Measurements from ENCODE around the gene LYZ. TPM values are rescaled to one million over a fixed set of nuclear protein-coding genes. Genes with fewer than 3 reads are reported as not detected.

LYZ gene
- total and polyA plus RNA-seq, 2 experiments from 2014 or later, result not detected

DNA sequence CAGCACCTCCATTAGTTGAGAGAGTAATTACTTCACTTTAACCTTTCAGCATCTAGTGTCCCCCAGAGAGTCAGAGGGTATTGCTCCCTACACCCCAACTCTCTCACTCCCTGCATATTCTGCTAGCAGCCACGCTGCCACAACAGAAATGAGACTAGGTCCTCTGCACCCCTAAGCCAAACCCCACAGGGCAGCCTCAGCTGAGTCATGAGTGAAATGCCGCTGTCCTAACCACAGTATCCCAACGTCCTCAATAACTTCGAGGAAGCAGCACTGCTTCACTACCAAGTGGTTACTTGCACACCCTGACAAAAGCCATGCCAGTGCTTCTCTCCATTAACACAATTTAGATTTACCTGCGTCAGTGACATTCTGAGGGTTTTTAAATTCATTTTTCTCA is 6.9 kb upstream of the LYZ start:
- TF ChIP-seq EZH2phosphoT487 (IDR thresholded peaks at IDR 0.05; ENCODE audit: insufficient read depth, low read depth) (no peak), EZH2 (IDR thresholded peaks at IDR 0.05; ENCODE audit: insufficient read depth, poor library complexity, severe bottlenecking) (no peak)
- Histone ChIP-seq H3K9ac (no peak overlapping the region), H2AFZ (no peak overlapping the region), H3K4me1 (ENCODE audit: insufficient read depth) (no peaks in the 10 kb centered on the region), H3K79me2 (ENCODE audit: insufficient read depth) (no peaks in the 10 kb centered on the region), H3K4me2 (ENCODE audit: unreplicated experiment) (no peak overlapping the region), H3K27me3 (replicated peaks; ENCODE audit: insufficient read depth) (peaks cover 28% of the 10 kb centered on the region; the same call in 1 of the 2 replicates), H3K9me2 (ENCODE audit: insufficient read depth) (no peaks in the 10 kb centered on the region), H3K27ac (no peak overlapping the region), H3K9me3 (ENCODE audit: low read depth) (no peaks in the 10 kb centered on the region), H3K36me3 (ENCODE audit: low read depth) (no peaks in the 10 kb centered on the region), H3K4me3 (no peak overlapping the region), H4K20me1 (ENCODE audit: insufficient read depth) (no peaks in the 10 kb centered on the region), H3F3A (ENCODE audit: insufficient read depth) (no peaks in the 10 kb centered on the region)
- DNase-seq, result no peak
- 39 to 42% methylated on average over 5 of the region's 5 CpGs for WGBS, 2 experiments (ENCODE audit: low coverage in 1 of 2, low lambda C conversion rate in 2 of 2, missing lambda C conversion rate in 2 of 2)
- in situ Hi-C loops (cut with MboI), result no loop called here

DNA sequence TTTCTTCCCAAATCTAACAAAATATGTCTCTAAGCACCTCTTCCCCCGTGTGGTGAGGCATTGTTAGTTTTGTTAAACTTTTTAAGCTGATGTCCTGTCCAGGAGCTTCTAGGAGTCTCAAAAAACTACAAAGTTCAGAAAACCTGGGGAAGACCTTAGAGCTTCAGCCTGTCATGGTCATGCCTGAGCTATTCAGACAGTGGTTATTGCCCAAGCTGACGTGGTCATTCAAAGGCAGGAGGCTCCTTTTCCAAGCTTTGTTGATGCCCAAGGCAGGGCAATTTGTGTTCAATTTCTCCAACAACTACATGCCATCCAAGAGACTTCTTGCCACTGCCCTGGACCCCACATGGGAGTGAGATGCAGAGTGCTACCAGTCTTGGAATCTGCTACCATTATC is 5.8 kb upstream of the LYZ start:
- no peak for TF ChIP-seq EZH2phosphoT487 (IDR thresholded peaks at IDR 0.05; ENCODE audit: insufficient read depth, low read depth)
- no peak overlapping the region for H3K4me2 ChIP-seq (ENCODE audit: unreplicated experiment)
- H3K9me2 ChIP-seq (ENCODE audit: insufficient read depth), result no peaks in the 10 kb centered on the region
- no peaks in the 10 kb centered on the region for H3K79me2 ChIP-seq (ENCODE audit: insufficient read depth)
- no peak overlapping the region for H3K4me3 ChIP-seq
- H3K27me3 ChIP-seq (replicated peaks; ENCODE audit: insufficient read depth), result peaks cover 28% of the 10 kb centered on the region; the same call in 1 of the 2 replicates
- no peak for DNase-seq
- H3K9ac ChIP-seq, result no peak overlapping the region
- H3K9me3 ChIP-seq (ENCODE audit: low read depth), result no peaks in the 10 kb centered on the region
- no peak overlapping the region for H2AFZ ChIP-seq
- H3K4me1 ChIP-seq (ENCODE audit: insufficient read depth), result no peaks in the 10 kb centered on the region
- no peaks in the 10 kb centered on the region for H4K20me1 ChIP-seq (ENCODE audit: insufficient read depth)
- H3K36me3 ChIP-seq (ENCODE audit: low read depth), result no peaks in the 10 kb centered on the region
- no peaks in the 10 kb centered on the region for H3F3A ChIP-seq (ENCODE audit: insufficient read depth)
- no peak overlapping the region for H3K27ac ChIP-seq
- 26 to 39% methylated on average over 2 of the region's 2 CpGs for WGBS, 2 experiments (ENCODE audit: low coverage in 1 of 2, low lambda C conversion rate in 2 of 2, missing lambda C conversion rate in 2 of 2)
- in situ Hi-C loops (cut with MboI), result no loop called here

DNA sequence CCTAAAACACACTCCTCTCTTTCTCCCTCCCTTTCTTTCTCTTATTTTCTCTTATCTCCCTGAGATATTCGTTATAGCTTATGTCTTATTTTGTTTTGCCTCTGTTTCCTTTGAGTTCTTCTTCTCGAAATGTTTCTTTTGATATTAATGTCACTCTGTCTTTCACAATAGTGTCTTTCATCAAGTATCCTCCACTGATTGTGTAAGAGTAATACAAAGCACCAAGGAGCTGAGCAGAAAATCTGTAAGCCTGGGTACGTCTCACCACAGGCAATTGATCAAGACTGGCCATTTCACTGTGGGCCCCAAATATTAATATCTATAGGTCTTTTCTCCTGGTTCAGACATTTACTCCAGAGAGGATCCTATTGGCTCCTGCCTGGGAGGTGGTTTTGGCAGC is 4.8 kb upstream of the LYZ start:
- Histone ChIP-seq H3K36me3 (ENCODE audit: low read depth) (no peaks in the 10 kb centered on the region), H3K27me3 (replicated peaks; ENCODE audit: insufficient read depth) (peaks cover 28% of the 10 kb centered on the region; the same call in 1 of the 2 replicates), H2AFZ (no peak overlapping the region), H3K4me1 (ENCODE audit: insufficient read depth) (no peaks in the 10 kb centered on the region), H3K9me2 (ENCODE audit: insufficient read depth) (no peaks in the 10 kb centered on the region), H4K20me1 (ENCODE audit: insufficient read depth) (no peaks in the 10 kb centered on the region), H3K4me3 (no peak overlapping the region), H3K79me2 (ENCODE audit: insufficient read depth) (no peaks in the 10 kb centered on the region), H3F3A (ENCODE audit: insufficient read depth) (no peaks in the 10 kb centered on the region), H3K9me3 (ENCODE audit: low read depth) (no peaks in the 10 kb centered on the region), H3K4me2 (ENCODE audit: unreplicated experiment) (no peak overlapping the region), H3K9ac (no peak overlapping the region), H3K27ac (no peak overlapping the region)
- no peak for DNase-seq
- WGBS, 2 experiments (ENCODE audit: low coverage in 1 of 2, low lambda C conversion rate in 2 of 2, missing lambda C conversion rate in 2 of 2), result 49 to 51% methylated on average over 3 of the region's 3 CpGs
- in situ Hi-C loops (cut with MboI), result no loop called here
- no peak for TF ChIP-seq EZH2phosphoT487 (IDR thresholded peaks at IDR 0.05; ENCODE audit: insufficient read depth, low read depth)
- no peak for TF ChIP-seq EZH2 (IDR thresholded peaks at IDR 0.05; ENCODE audit: insufficient read depth, poor library complexity, severe bottlenecking)

DNA sequence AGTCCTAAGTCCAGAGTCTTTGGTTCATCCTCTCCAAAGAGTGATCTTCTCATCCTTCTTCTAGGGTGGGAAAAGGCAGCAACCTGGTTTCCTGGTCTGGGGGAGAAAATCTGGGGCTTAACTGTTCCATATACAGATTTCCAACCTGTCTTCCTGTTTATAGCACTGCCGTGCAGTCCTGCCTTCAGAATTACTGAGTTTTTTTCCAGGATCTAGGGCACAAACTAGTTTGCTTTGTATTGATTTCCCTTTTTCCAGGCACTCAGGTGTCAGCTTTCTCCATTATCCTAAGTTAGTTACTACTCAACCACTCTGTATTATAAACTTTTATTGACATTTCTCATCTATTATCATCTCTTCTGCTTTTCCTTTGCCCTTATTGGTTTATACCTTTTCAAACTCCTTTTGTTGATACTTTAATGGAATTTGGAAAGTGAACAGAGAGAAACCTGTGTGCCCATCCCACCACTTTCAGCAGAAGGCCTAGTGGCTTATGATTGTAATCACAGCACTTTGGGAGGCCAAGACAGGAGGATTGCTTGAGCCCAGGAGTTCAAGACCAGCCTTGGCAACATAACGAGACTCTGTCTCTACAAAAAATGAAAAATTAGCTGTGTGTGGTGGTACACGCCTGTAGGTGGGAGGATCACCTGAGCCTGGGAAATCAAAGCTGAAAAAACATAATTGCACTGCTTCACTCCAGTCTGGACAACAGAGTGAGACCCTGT is 4.1 kb upstream of the LYZ start:
- no peak overlapping the region for H3K4me2 ChIP-seq (ENCODE audit: unreplicated experiment)
- no peaks in the 10 kb centered on the region for H3F3A ChIP-seq (ENCODE audit: insufficient read depth)
- H3K9me2 ChIP-seq (ENCODE audit: insufficient read depth), result no peaks in the 10 kb centered on the region
- no peaks in the 10 kb centered on the region for H4K20me1 ChIP-seq (ENCODE audit: insufficient read depth)
- no peaks in the 10 kb centered on the region for H3K9me3 ChIP-seq (ENCODE audit: low read depth)
- no peaks in the 10 kb centered on the region for H3K4me1 ChIP-seq (ENCODE audit: insufficient read depth)
- H3K27me3 ChIP-seq (replicated peaks; ENCODE audit: insufficient read depth), result peaks cover 28% of the 10 kb centered on the region; the same call in 1 of the 2 replicates
- H3K36me3 ChIP-seq (ENCODE audit: low read depth), result no peaks in the 10 kb centered on the region
- no peak for DNase-seq
- no peak for TF ChIP-seq EZH2phosphoT487 (IDR thresholded peaks at IDR 0.05; ENCODE audit: insufficient read depth, low read depth)
- TF ChIP-seq EZH2 (IDR thresholded peaks at IDR 0.05; ENCODE audit: insufficient read depth, poor library complexity, severe bottlenecking), result no peak
- no peak overlapping the region for H3K4me3 ChIP-seq
- 48 to 50% methylated on average over 3 of the region's 3 CpGs for WGBS, 2 experiments (ENCODE audit: low coverage in 1 of 2, low lambda C conversion rate in 2 of 2, missing lambda C conversion rate in 2 of 2)
- H3K9ac ChIP-seq, result no peak overlapping the region
- in situ Hi-C loops (cut with MboI), result no loop called here
- H3K79me2 ChIP-seq (ENCODE audit: insufficient read depth), result no peaks in the 10 kb centered on the region
- H2AFZ ChIP-seq, result no peak overlapping the region
- H3K27ac ChIP-seq, result no peak overlapping the region
